Lower leg skin (tissue), 3 donors: ENCODE data around the gene SF3B2.

Experiments used
- POLR2A ChIP-seq, 2 donors: fragments of 450-650 bp; IDR thresholded peaks; one replicate each; pipeline ENCODE4 v1.6.1; 2016 to 2017; ENCODE audit warnings: antibody characterized with exemption in 2 of 2, mild to moderate bottlenecking in 1 of 2, moderate library complexity in 1 of 2
- TF ChIP-seq, protein P1 (sequence below), 3 donors: fragments of 450-650 bp; IDR thresholded peaks; one replicate each; pipeline ENCODE4 v1.5.1; 2016; ENCODE audit warnings: antibody characterized with exemption in 3 of 3, mild to moderate bottlenecking in 3 of 3, moderate library complexity in 2 of 3

DNA sequence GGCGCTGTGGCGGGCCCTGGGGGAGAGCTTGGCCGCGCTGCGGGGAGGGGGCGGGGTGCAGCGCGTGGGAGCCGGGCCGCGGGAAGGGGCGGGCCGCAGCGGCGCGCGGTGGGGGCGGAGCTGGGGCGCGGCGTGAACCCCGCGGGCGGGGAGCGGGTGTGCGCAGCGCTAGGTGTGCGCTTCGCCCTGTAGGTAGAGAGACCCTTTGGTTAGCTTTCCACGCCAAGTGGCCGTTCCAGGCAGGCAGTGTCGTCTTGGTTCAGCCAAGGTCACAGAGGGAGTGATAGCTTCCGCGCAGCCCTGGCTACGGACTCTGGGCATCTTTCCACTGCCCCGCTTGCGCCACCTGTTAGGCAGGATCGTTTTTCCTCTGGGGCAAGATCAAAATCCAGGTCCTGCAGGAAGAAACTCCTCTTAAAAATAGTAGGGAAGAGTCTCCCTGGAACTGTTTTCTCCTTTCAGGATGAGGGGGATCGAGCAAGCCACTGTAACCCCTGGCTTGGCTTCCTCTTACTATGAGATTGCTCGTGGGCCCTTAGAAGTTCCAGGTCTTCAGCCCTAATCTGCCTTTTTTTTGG is 49.4 kb upstream of the SF3B2 start:
- TF ChIP-seq, protein P1, sequence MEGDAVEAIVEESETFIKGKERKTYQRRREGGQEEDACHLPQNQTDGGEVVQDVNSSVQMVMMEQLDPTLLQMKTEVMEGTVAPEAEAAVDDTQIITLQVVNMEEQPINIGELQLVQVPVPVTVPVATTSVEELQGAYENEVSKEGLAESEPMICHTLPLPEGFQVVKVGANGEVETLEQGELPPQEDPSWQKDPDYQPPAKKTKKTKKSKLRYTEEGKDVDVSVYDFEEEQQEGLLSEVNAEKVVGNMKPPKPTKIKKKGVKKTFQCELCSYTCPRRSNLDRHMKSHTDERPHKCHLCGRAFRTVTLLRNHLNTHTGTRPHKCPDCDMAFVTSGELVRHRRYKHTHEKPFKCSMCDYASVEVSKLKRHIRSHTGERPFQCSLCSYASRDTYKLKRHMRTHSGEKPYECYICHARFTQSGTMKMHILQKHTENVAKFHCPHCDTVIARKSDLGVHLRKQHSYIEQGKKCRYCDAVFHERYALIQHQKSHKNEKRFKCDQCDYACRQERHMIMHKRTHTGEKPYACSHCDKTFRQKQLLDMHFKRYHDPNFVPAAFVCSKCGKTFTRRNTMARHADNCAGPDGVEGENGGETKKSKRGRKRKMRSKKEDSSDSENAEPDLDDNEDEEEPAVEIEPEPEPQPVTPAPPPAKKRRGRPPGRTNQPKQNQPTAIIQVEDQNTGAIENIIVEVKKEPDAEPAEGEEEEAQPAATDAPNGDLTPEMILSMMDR (IDR thresholded peaks at IDR 0.05): no peak
- no peak for TF ChIP-seq POLR2A (IDR thresholded peaks at IDR 0.05)
